HL-60 (cell line): ENCODE measurements around the gene MICALL2.

Experiments
- GABPA ChIP-seq: IDR thresholded peaks from 2 replicates; pipeline ENCODE4 v1.6.1; 2012; ENCODE audit warnings: low read depth
- POLR2AphosphoS5 ChIP-seq: IDR thresholded peaks from 2 replicates; pipeline ENCODE4 v1.6.1; 2012; ENCODE audit warnings: low read depth
- TF ChIP-seq, protein P1 (sequence below): IDR thresholded peaks from one replicate; pipeline ENCODE4 v1.5.1; 2011; ENCODE audit warnings: low read length, control low read depth, inconsistent platforms; ENCODE audit not compliant: insufficient read depth
- TF ChIP-seq, protein P2 (sequence below): IDR thresholded peaks from 2 replicates; pipeline ENCODE4 v1.6.1; 2012; ENCODE audit warnings: low read depth; ENCODE audit not compliant: insufficient replicate concordance

GRCh38 chr7:1497293-1497927, 38.1 kb upstream of the MICALL2 start:
- TF ChIP-seq, protein P1, sequence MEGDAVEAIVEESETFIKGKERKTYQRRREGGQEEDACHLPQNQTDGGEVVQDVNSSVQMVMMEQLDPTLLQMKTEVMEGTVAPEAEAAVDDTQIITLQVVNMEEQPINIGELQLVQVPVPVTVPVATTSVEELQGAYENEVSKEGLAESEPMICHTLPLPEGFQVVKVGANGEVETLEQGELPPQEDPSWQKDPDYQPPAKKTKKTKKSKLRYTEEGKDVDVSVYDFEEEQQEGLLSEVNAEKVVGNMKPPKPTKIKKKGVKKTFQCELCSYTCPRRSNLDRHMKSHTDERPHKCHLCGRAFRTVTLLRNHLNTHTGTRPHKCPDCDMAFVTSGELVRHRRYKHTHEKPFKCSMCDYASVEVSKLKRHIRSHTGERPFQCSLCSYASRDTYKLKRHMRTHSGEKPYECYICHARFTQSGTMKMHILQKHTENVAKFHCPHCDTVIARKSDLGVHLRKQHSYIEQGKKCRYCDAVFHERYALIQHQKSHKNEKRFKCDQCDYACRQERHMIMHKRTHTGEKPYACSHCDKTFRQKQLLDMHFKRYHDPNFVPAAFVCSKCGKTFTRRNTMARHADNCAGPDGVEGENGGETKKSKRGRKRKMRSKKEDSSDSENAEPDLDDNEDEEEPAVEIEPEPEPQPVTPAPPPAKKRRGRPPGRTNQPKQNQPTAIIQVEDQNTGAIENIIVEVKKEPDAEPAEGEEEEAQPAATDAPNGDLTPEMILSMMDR = no peak
- TF ChIP-seq, protein P2, sequence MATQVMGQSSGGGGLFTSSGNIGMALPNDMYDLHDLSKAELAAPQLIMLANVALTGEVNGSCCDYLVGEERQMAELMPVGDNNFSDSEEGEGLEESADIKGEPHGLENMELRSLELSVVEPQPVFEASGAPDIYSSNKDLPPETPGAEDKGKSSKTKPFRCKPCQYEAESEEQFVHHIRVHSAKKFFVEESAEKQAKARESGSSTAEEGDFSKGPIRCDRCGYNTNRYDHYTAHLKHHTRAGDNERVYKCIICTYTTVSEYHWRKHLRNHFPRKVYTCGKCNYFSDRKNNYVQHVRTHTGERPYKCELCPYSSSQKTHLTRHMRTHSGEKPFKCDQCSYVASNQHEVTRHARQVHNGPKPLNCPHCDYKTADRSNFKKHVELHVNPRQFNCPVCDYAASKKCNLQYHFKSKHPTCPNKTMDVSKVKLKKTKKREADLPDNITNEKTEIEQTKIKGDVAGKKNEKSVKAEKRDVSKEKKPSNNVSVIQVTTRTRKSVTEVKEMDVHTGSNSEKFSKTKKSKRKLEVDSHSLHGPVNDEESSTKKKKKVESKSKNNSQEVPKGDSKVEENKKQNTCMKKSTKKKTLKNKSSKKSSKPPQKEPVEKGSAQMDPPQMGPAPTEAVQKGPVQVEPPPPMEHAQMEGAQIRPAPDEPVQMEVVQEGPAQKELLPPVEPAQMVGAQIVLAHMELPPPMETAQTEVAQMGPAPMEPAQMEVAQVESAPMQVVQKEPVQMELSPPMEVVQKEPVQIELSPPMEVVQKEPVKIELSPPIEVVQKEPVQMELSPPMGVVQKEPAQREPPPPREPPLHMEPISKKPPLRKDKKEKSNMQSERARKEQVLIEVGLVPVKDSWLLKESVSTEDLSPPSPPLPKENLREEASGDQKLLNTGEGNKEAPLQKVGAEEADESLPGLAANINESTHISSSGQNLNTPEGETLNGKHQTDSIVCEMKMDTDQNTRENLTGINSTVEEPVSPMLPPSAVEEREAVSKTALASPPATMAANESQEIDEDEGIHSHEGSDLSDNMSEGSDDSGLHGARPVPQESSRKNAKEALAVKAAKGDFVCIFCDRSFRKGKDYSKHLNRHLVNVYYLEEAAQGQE = no peak
- no peak for TF ChIP-seq POLR2AphosphoS5
- no peak for TF ChIP-seq GABPA
